ENCODE results near the gene INTS4. TPM values are rescaled to one million over a fixed set of nuclear protein-coding genes. Genes with fewer than 3 reads are reported as not detected.
"Not testable (repeated sequence)": the region's sequence is repeated elsewhere in the genome, so short reads cannot be mapped to it uniquely, and the experiment has no call there.

Gene INTS4
- total RNA-seq, 2 experiments from 2014 or later = 49.1 to 50.3 TPM

GRCh38 chr11:78034623-78035022 is 40.2 kb upstream of the INTS4 start:
- DNase-seq = no peak
- H3K27ac Mint-ChIP-seq = no peak overlapping the region
- no peaks in the 10 kb centered on the region for H3K36me3 Mint-ChIP-seq (ENCODE audit: low read depth)
- H3K4me1 Mint-ChIP-seq = peaks cover 2% of the 10 kb centered on the region
- no peaks in the 10 kb centered on the region for H3K9me3 Mint-ChIP-seq
- ChIA-PET CTCF (interaction anchor here (0.7 to 1.2 kb wide), 2 partner anchors 9 to 31 kb away, joined by 3 read pairs; no protein-coding TSS in a partner anchor), POLR2A (no interaction called here)
- no peaks in the 10 kb centered on the region for H3K27me3 Mint-ChIP-seq
- no peak overlapping the region for H3K4me3 Mint-ChIP-seq

- Mint-ChIP-seq H3K4me1 (no peaks in the 10 kb centered on the region), H3K27me3 (no peaks in the 10 kb centered on the region), H3K9me3 (no peaks in the 10 kb centered on the region), H3K4me3 (no peak overlapping the region), H3K27ac (no peak overlapping the region), H3K36me3 (ENCODE audit: low read depth) (no peaks in the 10 kb centered on the region)
- POLR2A ChIA-PET = no interaction called here
- CTCF ChIA-PET = interaction anchor here (0.6 to 2.0 kb wide), 3 partner anchors 11 to 465 kb away, joined by 3 to 7 read pairs (median 3); no protein-coding TSS in a partner anchor
- no peak for DNase-seq
Observed at GRCh38 chr11:78033040-78033439, 38.6 kb upstream of the INTS4 start.

GRCh38 chr11:78032090-78032489 is 37.6 kb upstream of the INTS4 start:
- H3K27me3 Mint-ChIP-seq = no peaks in the 10 kb centered on the region
- no peaks in the 10 kb centered on the region for H3K4me1 Mint-ChIP-seq
- H3K4me3 Mint-ChIP-seq = no peak overlapping the region
- POLR2A ChIA-PET = no interaction called here
- DNase-seq = no peak
- H3K27ac Mint-ChIP-seq = no peak overlapping the region
- no peaks in the 10 kb centered on the region for H3K9me3 Mint-ChIP-seq
- CTCF ChIA-PET = interaction anchor here (2.0 kb wide), 1 partner anchor 14 kb away, joined by 7 read pairs; no protein-coding TSS in a partner anchor
- no peaks in the 10 kb centered on the region for H3K36me3 Mint-ChIP-seq (ENCODE audit: low read depth)

GRCh38 chr11:78031629-78032028 is 37.2 kb upstream of the INTS4 start:
- POLR2A ChIA-PET = no interaction called here
- H3K36me3 Mint-ChIP-seq (ENCODE audit: low read depth) = no peaks in the 10 kb centered on the region

GRCh38 chr11:78030429-78031325 is 36.2 kb upstream of the INTS4 start:
- no peaks in the 10 kb centered on the region for H3K36me3 Mint-ChIP-seq (ENCODE audit: low read depth)
- H3K4me3 Mint-ChIP-seq = no peak overlapping the region
- no peak for DNase-seq
- ChIA-PET CTCF (interaction anchor here (1.0 to 1.1 kb wide), 2 partner anchors 15 to 529 kb away, joined by 3 to 4 read pairs; no protein-coding TSS in a partner anchor), POLR2A (no interaction called here)
- no peaks in the 10 kb centered on the region for H3K4me1 Mint-ChIP-seq
- no peaks in the 10 kb centered on the region for H3K9me3 Mint-ChIP-seq
- no peak overlapping the region for H3K27ac Mint-ChIP-seq
- H3K27me3 Mint-ChIP-seq = no peaks in the 10 kb centered on the region

More at GRCh38 chr11:78031629-78032028, 37.2 kb upstream of the INTS4 start:
- CTCF ChIA-PET = interaction anchor here (1.0 to 2.0 kb wide), 2 partner anchors 14 to 528 kb away, joined by 4 to 7 read pairs; no protein-coding TSS in a partner anchor
- no peak overlapping the region for H3K4me3 Mint-ChIP-seq
- no peaks in the 10 kb centered on the region for H3K4me1 Mint-ChIP-seq
- H3K9me3 Mint-ChIP-seq = no peaks in the 10 kb centered on the region
- H3K27ac Mint-ChIP-seq = no peak overlapping the region
- DNase-seq = no peak
- no peaks in the 10 kb centered on the region for H3K27me3 Mint-ChIP-seq

- H3K36me3 Mint-ChIP-seq (ENCODE audit: low read depth); H3K4me3 Mint-ChIP-seq; H3K27ac Mint-ChIP-seq; POLR2A ChIA-PET; H3K4me1 Mint-ChIP-seq; CTCF ChIA-PET; H3K9me3 Mint-ChIP-seq; DNase-seq; H3K27me3 Mint-ChIP-seq: not testable (repeated sequence)
Observed at GRCh38 chr11:78028423-78028822, 34.0 kb upstream of the INTS4 start.

- ChIA-PET CTCF (no interaction called here), POLR2A (no interaction called here)
- DNase-seq = no peak
- H3K27me3 Mint-ChIP-seq = peaks cover 1% of the 10 kb centered on the region
- no peak overlapping the region for H3K27ac Mint-ChIP-seq
- H3K9me3 Mint-ChIP-seq = no peaks in the 10 kb centered on the region
- H3K4me1 Mint-ChIP-seq = peaks cover 1% of the 10 kb centered on the region
- H3K36me3 Mint-ChIP-seq (ENCODE audit: low read depth) = no peaks in the 10 kb centered on the region
- no peak overlapping the region for H3K4me3 Mint-ChIP-seq
Observed at GRCh38 chr11:78027759-78028158, 33.3 kb upstream of the INTS4 start.

GRCh38 chr11:78025378-78025777 is 30.9 kb upstream of the INTS4 start:
- H3K4me3 Mint-ChIP-seq = no peak overlapping the region
- H3K27ac Mint-ChIP-seq = no peak overlapping the region
- H3K36me3 Mint-ChIP-seq (ENCODE audit: low read depth) = no peaks in the 10 kb centered on the region
- peaks cover 10% of the 10 kb centered on the region for H3K27me3 Mint-ChIP-seq
- POLR2A ChIA-PET = no interaction called here
- H3K9me3 Mint-ChIP-seq = no peaks in the 10 kb centered on the region
- H3K4me1 Mint-ChIP-seq = peaks cover 3% of the 10 kb centered on the region
- CTCF ChIA-PET = no interaction called here
- no peak for DNase-seq

- Mint-ChIP-seq H3K4me3 (no peak overlapping the region), H3K9me3 (no peaks in the 10 kb centered on the region), H3K4me1 (peaks cover 3% of the 10 kb centered on the region), H3K27me3 (peaks cover 10% of the 10 kb centered on the region), H3K36me3 (ENCODE audit: low read depth) (no peaks in the 10 kb centered on the region), H3K27ac (no peak overlapping the region)
- DNase-seq = no peak
- ChIA-PET CTCF (no interaction called here), POLR2A (no interaction called here)
Observed at GRCh38 chr11:78023426-78023825, 29.0 kb upstream of the INTS4 start.

GRCh38 chr11:78022397-78023396 is 28.2 kb upstream of the INTS4 start, which contains the start of gene KCTD14:
Gene KCTD14, minus strand, starts transcription at chr11:78023276. Its CDS starts 27 bp downstream, at chr11:78023249.
- POLR2A ChIA-PET = no interaction called here
- Mint-ChIP-seq H3K27ac (peak within 1 kb of the TSS; percentile 65), H3K36me3 (ENCODE audit: low read depth) (no peaks in the 10 kb centered on the region), H3K4me1 (peaks cover 3% of the 10 kb centered on the region), H3K27me3 (peaks cover 10% of the 10 kb centered on the region), H3K4me3 (no peak within 1 kb of the TSS), H3K9me3 (no peaks in the 10 kb centered on the region)
- no peak for DNase-seq
- CTCF ChIA-PET = no interaction called here

- no peak for DNase-seq
- no peak overlapping the region for H3K4me3 Mint-ChIP-seq
- peaks cover 3% of the 10 kb centered on the region for H3K4me1 Mint-ChIP-seq
- ChIA-PET POLR2A (no interaction called here), CTCF (interaction anchor here (0.7 to 1.9 kb wide), 4 partner anchors 13 to 24 kb away, joined by 3 to 4 read pairs (median 4); no protein-coding TSS in a partner anchor)
- no peaks in the 10 kb centered on the region for H3K9me3 Mint-ChIP-seq
- peaks cover 10% of the 10 kb centered on the region for H3K27me3 Mint-ChIP-seq
- H3K27ac Mint-ChIP-seq = no peak overlapping the region
- no peaks in the 10 kb centered on the region for H3K36me3 Mint-ChIP-seq (ENCODE audit: low read depth)
Observed at GRCh38 chr11:78021611-78022010, 27.1 kb upstream of the INTS4 start.

- CTCF ChIA-PET = interaction anchor here (0.8 to 1.9 kb wide), 3 partner anchors 11 to 19 kb away, joined by 3 to 4 read pairs (median 4); no protein-coding TSS in a partner anchor
Observed at GRCh38 chr11:78020246-78020645, 25.8 kb upstream of the INTS4 start.

More at GRCh38 chr11:78020246-78020645, 25.8 kb upstream of the INTS4 start:
- Mint-ChIP-seq H3K27me3 (peaks cover 10% of the 10 kb centered on the region), H3K4me1 (peaks cover 3% of the 10 kb centered on the region), H3K4me3 (no peak overlapping the region), H3K9me3 (no peaks in the 10 kb centered on the region), H3K27ac (no peak overlapping the region), H3K36me3 (ENCODE audit: low read depth) (no peaks in the 10 kb centered on the region)
- POLR2A ChIA-PET = no interaction called here
- no peak for DNase-seq
